Cerebellar cortex (tissue), 1 donor: Measurements from ENCODE around the gene TNFRSF12A.
"Not testable (repeated sequence)": the region's sequence is repeated elsewhere in the genome, so short reads cannot be mapped to it uniquely, and the experiment has no call there.

Experiments used
- DNase-seq: peaks from one replicate; pipeline ENCODE4 v3.0.0-alpha.2; 2015; ENCODE audit warnings: low spot score

Gene TNFRSF12A

GRCh38 chr16:3049921-3050481 is 29.8 kb downstream of the TNFRSF12A start:
- DNase-seq: no peak

GRCh38 chr16:3050487-3050886 is 30.3 kb downstream of the TNFRSF12A start:
- no peak for DNase-seq

GRCh38 chr16:3051009-3051408 is 30.8 kb downstream of the TNFRSF12A start:
- no peak for DNase-seq

GRCh38 chr16:3051494-3051893 is 31.3 kb downstream of the TNFRSF12A start:
- DNase-seq: no peak

- not testable (repeated sequence) for DNase-seq
These were observed 32.6 kb downstream of the TNFRSF12A start for GRCh38 chr16:3052571-3053329.

GRCh38 chr16:3053330-3053710 is 33.2 kb downstream of the TNFRSF12A start:
- not testable (repeated sequence) for DNase-seq

GRCh38 chr16:3054965-3055733 is 35.0 kb downstream of the TNFRSF12A start:
- no peak for DNase-seq

GRCh38 chr16:3055734-3056115 is 35.6 kb downstream of the TNFRSF12A start:
- DNase-seq: not testable (repeated sequence)

- no peak for DNase-seq
These were observed 36.4 kb downstream of the TNFRSF12A start for GRCh38 chr16:3056336-3057180.

GRCh38 chr16:3057181-3058138 is 37.3 kb downstream of the TNFRSF12A start:
- no peak for DNase-seq

- DNase-seq: peak; percentile 66
These were observed 38.2 kb downstream of the TNFRSF12A start for GRCh38 chr16:3058139-3059030.

- peak; percentile 77 for DNase-seq
These were observed 39.0 kb downstream of the TNFRSF12A start for GRCh38 chr16:3059041-3059722.

- no peak for DNase-seq
These were observed 39.6 kb downstream of the TNFRSF12A start for GRCh38 chr16:3059723-3060242.

GRCh38 chr16:3060339-3061127 is 40.4 kb downstream of the TNFRSF12A start:
- DNase-seq: no peak

GRCh38 chr16:3062553-3062952 is 42.4 kb downstream of the TNFRSF12A start:
- DNase-seq: no peak

GRCh38 chr16:3063625-3064386 is 43.6 kb downstream of the TNFRSF12A start:
- no peak for DNase-seq

- DNase-seq: no peak
These were observed 45.0 kb downstream of the TNFRSF12A start, which contains the start of gene IL32 for GRCh38 chr16:3065069-3065741. Gene IL32 (plus strand): TSS chr16:3065640. CDS start chr16:3065812, 172 bp downstream.
